Lower leg skin (tissue), 3 donors: Measurements from ENCODE around the gene EMC1.

ENCODE experiments used
- POLR2A ChIP-seq, 2 donors: fragments of 450-650 bp; IDR thresholded peaks; one replicate each; pipeline ENCODE4 v1.6.1; 2016 to 2017; ENCODE audit warnings: antibody characterized with exemption in 2 of 2, mild to moderate bottlenecking in 1 of 2, moderate library complexity in 1 of 2
- TF ChIP-seq, protein P1 (sequence below), 3 donors: fragments of 450-650 bp; IDR thresholded peaks; one replicate each; pipeline ENCODE4 v1.5.1; 2016; ENCODE audit warnings: antibody characterized with exemption in 3 of 3, mild to moderate bottlenecking in 3 of 3, moderate library complexity in 2 of 3

DNA sequence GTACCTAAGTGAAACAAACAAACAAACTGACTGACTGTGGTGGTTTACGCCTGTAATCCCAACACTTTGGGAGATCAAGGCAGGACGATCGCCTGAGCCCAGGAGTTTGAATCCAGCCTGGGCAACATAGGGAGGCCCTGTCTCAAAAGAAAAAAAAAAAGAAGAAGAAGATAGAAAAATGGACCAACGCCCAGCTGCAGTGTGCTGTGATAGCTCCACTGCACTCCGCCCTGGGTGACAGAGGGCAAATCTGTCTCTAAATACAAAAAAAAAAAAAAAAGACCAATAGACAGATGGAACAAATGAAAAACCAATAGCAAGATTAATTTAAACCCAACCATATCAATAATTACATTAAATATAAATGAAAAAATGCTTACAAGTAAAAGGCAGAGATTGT lies 23.3 kb upstream of the EMC1 start:
- TF ChIP-seq, protein P1, sequence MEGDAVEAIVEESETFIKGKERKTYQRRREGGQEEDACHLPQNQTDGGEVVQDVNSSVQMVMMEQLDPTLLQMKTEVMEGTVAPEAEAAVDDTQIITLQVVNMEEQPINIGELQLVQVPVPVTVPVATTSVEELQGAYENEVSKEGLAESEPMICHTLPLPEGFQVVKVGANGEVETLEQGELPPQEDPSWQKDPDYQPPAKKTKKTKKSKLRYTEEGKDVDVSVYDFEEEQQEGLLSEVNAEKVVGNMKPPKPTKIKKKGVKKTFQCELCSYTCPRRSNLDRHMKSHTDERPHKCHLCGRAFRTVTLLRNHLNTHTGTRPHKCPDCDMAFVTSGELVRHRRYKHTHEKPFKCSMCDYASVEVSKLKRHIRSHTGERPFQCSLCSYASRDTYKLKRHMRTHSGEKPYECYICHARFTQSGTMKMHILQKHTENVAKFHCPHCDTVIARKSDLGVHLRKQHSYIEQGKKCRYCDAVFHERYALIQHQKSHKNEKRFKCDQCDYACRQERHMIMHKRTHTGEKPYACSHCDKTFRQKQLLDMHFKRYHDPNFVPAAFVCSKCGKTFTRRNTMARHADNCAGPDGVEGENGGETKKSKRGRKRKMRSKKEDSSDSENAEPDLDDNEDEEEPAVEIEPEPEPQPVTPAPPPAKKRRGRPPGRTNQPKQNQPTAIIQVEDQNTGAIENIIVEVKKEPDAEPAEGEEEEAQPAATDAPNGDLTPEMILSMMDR (IDR thresholded peaks at IDR 0.05): no peak
- no peak for TF ChIP-seq POLR2A (IDR thresholded peaks at IDR 0.05)
